PFSK-1 (cell line): Measurements from ENCODE around the gene CLBA1.

ENCODE experiments used
- FOXP2 ChIP-seq: optimal IDR thresholded peaks from 2 replicates; pipeline ENCODE3; 2011; ENCODE audit warnings: borderline replicate concordance, control low read depth, inconsistent platforms; ENCODE audit not compliant: insufficient read depth; ENCODE audit errors: extremely low read length, extremely low read depth
- POLR2AphosphoS5 ChIP-seq: IDR thresholded peaks from 2 replicates; pipeline ENCODE4 v1.6.1; 2012; ENCODE audit warnings: low read depth, mild to moderate bottlenecking, control low read depth, low read length, moderate library complexity
- SIN3A ChIP-seq: IDR thresholded peaks from 2 replicates; pipeline ENCODE4 v1.6.1; 2012; ENCODE audit warnings: mild to moderate bottlenecking, low read length, moderate library complexity, borderline replicate concordance; ENCODE audit not compliant: insufficient read depth
- TAF1 ChIP-seq: IDR thresholded peaks from 2 replicates; pipeline ENCODE4 v1.6.1; 2012; ENCODE audit warnings: low read length, control low read depth, borderline replicate concordance; ENCODE audit not compliant: insufficient read depth
- TF ChIP-seq, protein P1 (sequence below), 2 experiments: IDR thresholded peaks; 2 replicates each; pipeline versions ENCODE4 v1.6.1 to v1.8.0; 2011 to 2012; ENCODE audit warnings: low read depth in 2 of 2, low read length in 2 of 2, control low read depth in 1 of 2, inconsistent platforms in 1 of 2, mild to moderate bottlenecking in 1 of 2, moderate library complexity in 1 of 2; ENCODE audit not compliant: insufficient read depth in 1 of 2

DNA sequence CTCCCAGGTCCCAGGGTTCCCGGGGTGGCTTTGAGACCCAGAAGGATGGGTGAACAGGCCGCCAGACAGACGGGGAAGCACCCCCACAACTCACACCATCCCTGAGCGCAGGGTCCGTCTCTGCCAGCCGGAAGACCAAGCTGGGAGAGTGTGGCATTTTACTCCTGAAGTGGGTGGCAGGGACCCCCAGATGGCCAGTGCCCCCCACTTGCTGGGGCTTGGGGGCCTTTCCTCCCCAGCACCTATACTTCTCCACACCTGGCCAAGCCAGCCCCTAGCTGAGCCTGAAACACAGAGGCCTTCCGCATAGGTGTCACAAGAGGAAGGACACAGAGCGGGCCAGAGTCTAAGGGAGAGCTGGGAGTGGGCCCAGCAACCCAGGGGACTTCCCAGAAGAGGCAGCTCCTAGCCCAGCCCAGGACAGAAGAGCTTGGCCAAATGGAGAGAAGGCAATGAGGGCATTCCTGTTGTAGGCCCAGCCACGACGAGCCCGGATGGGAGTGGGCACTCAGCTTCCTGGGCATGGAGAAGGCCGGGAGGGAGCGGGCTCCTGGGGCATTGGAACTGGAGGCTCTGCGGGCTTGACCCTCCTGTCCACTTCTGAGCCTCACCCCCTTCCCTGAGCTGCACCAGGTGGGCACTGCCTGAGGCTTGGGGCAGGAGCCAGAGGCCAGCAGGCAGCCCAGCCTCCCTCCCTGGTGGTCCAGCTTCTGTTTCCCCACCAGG, 10.8 kb upstream of the CLBA1 start:
- TF ChIP-seq POLR2AphosphoS5 (no peak), SIN3A (no peak), TAF1 (no peak), FOXP2 (no peak)
- TF ChIP-seq, protein P1, sequence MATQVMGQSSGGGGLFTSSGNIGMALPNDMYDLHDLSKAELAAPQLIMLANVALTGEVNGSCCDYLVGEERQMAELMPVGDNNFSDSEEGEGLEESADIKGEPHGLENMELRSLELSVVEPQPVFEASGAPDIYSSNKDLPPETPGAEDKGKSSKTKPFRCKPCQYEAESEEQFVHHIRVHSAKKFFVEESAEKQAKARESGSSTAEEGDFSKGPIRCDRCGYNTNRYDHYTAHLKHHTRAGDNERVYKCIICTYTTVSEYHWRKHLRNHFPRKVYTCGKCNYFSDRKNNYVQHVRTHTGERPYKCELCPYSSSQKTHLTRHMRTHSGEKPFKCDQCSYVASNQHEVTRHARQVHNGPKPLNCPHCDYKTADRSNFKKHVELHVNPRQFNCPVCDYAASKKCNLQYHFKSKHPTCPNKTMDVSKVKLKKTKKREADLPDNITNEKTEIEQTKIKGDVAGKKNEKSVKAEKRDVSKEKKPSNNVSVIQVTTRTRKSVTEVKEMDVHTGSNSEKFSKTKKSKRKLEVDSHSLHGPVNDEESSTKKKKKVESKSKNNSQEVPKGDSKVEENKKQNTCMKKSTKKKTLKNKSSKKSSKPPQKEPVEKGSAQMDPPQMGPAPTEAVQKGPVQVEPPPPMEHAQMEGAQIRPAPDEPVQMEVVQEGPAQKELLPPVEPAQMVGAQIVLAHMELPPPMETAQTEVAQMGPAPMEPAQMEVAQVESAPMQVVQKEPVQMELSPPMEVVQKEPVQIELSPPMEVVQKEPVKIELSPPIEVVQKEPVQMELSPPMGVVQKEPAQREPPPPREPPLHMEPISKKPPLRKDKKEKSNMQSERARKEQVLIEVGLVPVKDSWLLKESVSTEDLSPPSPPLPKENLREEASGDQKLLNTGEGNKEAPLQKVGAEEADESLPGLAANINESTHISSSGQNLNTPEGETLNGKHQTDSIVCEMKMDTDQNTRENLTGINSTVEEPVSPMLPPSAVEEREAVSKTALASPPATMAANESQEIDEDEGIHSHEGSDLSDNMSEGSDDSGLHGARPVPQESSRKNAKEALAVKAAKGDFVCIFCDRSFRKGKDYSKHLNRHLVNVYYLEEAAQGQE (IDR thresholded peaks at IDR 0.05; ENCODE audit: insufficient read depth in 1 of 2, low read depth in 2 of 2, low read length in 2 of 2), result no peak
